ENCODE measurements around the gene MAD1L1.

MAD1L1 gene

GRCh38 chr7:1785839-1786238, 446.9 kb downstream of the MAD1L1 start:
- DNase-seq, result no peak

- DNase-seq, result no peak
These were observed 451.4 kb downstream of the MAD1L1 start for GRCh38 chr7:1781369-1781768.

- DNase-seq, result no peak
These were observed 453.3 kb downstream of the MAD1L1 start for GRCh38 chr7:1779445-1779844.

- DNase-seq, result no peak
These were observed 455.6 kb downstream of the MAD1L1 start for GRCh38 chr7:1777122-1777521.

- no peak for DNase-seq
These were observed 457.4 kb downstream of the MAD1L1 start for GRCh38 chr7:1775389-1775788.

- DNase-seq, result no peak
These were observed 462.4 kb downstream of the MAD1L1 start for GRCh38 chr7:1770331-1770730.

- DNase-seq, result no peak
These were observed 463.2 kb downstream of the MAD1L1 start for GRCh38 chr7:1769286-1770200.

GRCh38 chr7:1768832-1769231, 463.9 kb downstream of the MAD1L1 start:
- no peak for DNase-seq

GRCh38 chr7:1767524-1767923, 465.2 kb downstream of the MAD1L1 start:
- no peak for DNase-seq

All from T1000 (cell line).